Gastrocnemius medialis (tissue), 4 donors: Measurements from ENCODE around the gene FAH. TPM values are rescaled to one million over a fixed set of nuclear protein-coding genes. Genes with fewer than 3 reads are reported as not detected.

Experiments used
- ATAC-seq, 2 donors: fragments of 150-250 bp; one replicate each; pipeline ENCODE4 v1.9.1; 2016
- DNase-seq, 2 donors: peaks; one replicate each; pipeline ENCODE4 v3.0.0-alpha.2; 2019
- H3K27ac ChIP-seq, 4 donors: fragments of 200-600 bp; sonication (generic); 1 replicate in 1 of 4; 2 replicates in 3 of 4; pipeline ENCODE4 v1.5.1; 2016 to 2018; ENCODE audit warnings: mild to moderate bottlenecking in 2 of 4, moderate library complexity in 1 of 4
- H3K27me3 ChIP-seq, 3 donors: fragments of 200-600 bp; sonication (generic) in 2 of 3; 1 replicate in 1 of 3; 2 replicates in 2 of 3; pipeline versions ENCODE4 v1.5.1 to v1.6.0; 2016 to 2019; ENCODE audit warnings: mild to moderate bottlenecking in 1 of 3, moderate library complexity in 1 of 3
- H3K36me3 ChIP-seq, 2 donors: fragments of 200-600 bp; sonication (generic) in 1 of 2; one replicate each; pipeline ENCODE4 v1.5.1; 2017 to 2018
- H3K4me1 ChIP-seq, 2 donors: fragments of 200-600 bp; sonication (generic) in 1 of 2; one replicate each; pipeline ENCODE4 v1.5.1; 2016 to 2017; ENCODE audit warnings: mild to moderate bottlenecking in 2 of 2
- H3K4me3 ChIP-seq, 4 donors: fragments of 200-600 bp; sonication (generic) in 3 of 4; 1 replicate in 1 of 4; 2 replicates in 3 of 4; pipeline ENCODE4 v1.5.1; 2016 to 2019; ENCODE audit warnings: mild to moderate bottlenecking in 2 of 4
- H3K9me3 ChIP-seq, 3 donors: fragments of 200-600 bp; sonication (generic) in 2 of 3; 1 replicate in 1 of 3; 2 replicates in 2 of 3; pipeline ENCODE4 v1.5.1; 2016 to 2019
- POLR2A ChIP-seq, 2 donors: fragments of 450-650 bp; IDR thresholded peaks; one replicate each; pipeline ENCODE4 v1.6.1; 2017; ENCODE audit warnings: antibody characterized with exemption in 2 of 2, mild to moderate bottlenecking in 2 of 2, moderate library complexity in 2 of 2
- in situ Hi-C, 4 donors: fragments of 200-750 bp; cut with MboI; loops; one replicate each; pipeline versions ENCODE4 v1.15.0 to v1.8.0; 2017; ENCODE audit warnings: low sequenced_read_pairs in 4 of 4
- intact Hi-C: fragments of 100-400 bp; cut with DNase I; formaldehyde crosslinking; loops from one replicate; pipeline ENCODE4 v1.15.1; 2023; ENCODE audit warnings: low total_unique reads
- total RNA-seq, 4 donors: library from RNA; depleted of rRNA; stranded (reverse); fragments of >200 nt; gene quantifications; one replicate each; pipeline versions ENCODE4 v1.1.0 to v1.2.3, GENCODE V29; 2016
- TF ChIP-seq, protein P1 (sequence below), 5 experiments: fragments of 450-650 bp in 3 of 5; fragments of 200-600 bp in 2 of 5; sonication (generic) in 2 of 5; IDR thresholded peaks in 4 of 5; conservative IDR thresholded peaks in 1 of 5; 1 replicate in 4 of 5; 2 replicates in 1 of 5; pipeline ENCODE4 v1.5.1; 2016 to 2019; ENCODE audit warnings: antibody characterized with exemption in 5 of 5, mild to moderate bottlenecking in 3 of 5, moderate library complexity in 3 of 5

The FAH gene
- total RNA-seq, 4 donors from 2014 or later, result 7.7 to 16.7 (median 12.3) TPM

DNA sequence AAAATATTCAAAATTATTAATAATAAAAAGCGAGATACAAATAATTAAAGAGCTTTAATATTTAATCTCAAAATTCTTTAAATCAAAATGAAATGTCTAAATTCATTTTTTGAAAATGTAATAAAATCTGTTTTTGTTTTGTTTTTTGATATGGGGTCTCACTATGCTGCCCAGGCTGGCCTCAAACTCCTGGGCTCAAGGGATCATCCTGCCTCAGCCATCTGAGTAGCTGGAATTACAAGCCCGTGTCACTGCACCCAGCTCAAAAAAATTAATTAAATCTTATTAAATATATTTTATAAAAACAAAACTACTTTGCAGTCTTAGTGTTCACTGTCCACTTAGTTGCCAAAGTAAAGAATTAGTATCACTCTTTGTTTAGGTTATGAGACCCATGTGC is 38.4 kb downstream of the FAH start:
- intact Hi-C loops, result no loop called here
- Histone ChIP-seq H3K4me3 (no peak overlapping the region), H3K4me1 (no peaks in the 10 kb centered on the region), H3K27me3 (no peaks in the 10 kb centered on the region), H3K9me3 (no peaks in the 10 kb centered on the region), H3K27ac (no peak overlapping the region), H3K36me3 (no peaks in the 10 kb centered on the region)
- no peak for TF ChIP-seq POLR2A (IDR thresholded peaks at IDR 0.05)
- TF ChIP-seq, protein P1, sequence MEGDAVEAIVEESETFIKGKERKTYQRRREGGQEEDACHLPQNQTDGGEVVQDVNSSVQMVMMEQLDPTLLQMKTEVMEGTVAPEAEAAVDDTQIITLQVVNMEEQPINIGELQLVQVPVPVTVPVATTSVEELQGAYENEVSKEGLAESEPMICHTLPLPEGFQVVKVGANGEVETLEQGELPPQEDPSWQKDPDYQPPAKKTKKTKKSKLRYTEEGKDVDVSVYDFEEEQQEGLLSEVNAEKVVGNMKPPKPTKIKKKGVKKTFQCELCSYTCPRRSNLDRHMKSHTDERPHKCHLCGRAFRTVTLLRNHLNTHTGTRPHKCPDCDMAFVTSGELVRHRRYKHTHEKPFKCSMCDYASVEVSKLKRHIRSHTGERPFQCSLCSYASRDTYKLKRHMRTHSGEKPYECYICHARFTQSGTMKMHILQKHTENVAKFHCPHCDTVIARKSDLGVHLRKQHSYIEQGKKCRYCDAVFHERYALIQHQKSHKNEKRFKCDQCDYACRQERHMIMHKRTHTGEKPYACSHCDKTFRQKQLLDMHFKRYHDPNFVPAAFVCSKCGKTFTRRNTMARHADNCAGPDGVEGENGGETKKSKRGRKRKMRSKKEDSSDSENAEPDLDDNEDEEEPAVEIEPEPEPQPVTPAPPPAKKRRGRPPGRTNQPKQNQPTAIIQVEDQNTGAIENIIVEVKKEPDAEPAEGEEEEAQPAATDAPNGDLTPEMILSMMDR (IDR thresholded peaks at IDR 0.05 in 4 of 5, conservative IDR thresholded peaks at IDR 0.05 in 1 of 5), result no peak
- ATAC-seq, result no peak
- DNase-seq, result no peak
- in situ Hi-C loops, result no loop called here

DNA sequence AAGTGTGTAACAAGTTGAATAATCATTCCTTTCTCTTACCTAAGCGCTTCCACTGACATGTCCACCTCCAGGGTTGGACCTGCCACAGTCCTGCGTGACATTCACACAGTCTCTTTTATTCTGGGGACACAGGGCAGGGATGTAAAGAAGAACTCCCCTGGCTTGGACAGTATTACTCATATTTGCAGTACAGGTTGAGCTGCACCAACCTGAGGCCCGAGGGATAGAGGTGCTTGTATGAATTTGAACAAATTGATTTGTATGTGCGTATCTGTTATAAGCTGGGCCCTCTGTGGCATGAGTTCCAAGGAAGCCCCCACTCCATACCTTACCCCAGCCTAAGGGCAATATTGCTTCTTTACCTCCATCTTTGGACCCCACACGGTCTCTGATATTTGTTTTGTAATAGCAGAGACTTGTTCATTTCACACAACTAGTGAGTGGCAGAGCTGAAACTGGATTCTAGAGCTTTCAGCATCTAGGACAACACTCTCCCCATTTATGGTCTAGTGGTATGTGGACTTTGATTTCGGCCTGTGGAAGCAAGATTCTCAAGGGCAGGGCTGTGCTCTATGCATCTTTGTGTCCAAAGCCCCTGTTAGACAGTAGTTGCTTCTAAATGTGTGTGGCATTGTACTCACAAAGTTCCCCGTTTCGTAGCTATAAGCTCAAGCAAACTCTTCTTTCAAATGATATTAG is 39.2 kb downstream of the FAH start:
- H3K27me3 ChIP-seq, result no peaks in the 10 kb centered on the region
- TF ChIP-seq, protein P1 (IDR thresholded peaks at IDR 0.05 in 4 of 5, conservative IDR thresholded peaks at IDR 0.05 in 1 of 5), result no peak
- no peak for TF ChIP-seq POLR2A (IDR thresholded peaks at IDR 0.05)
- no peak overlapping the region for H3K27ac ChIP-seq
- H3K9me3 ChIP-seq, result no peaks in the 10 kb centered on the region
- no peaks in the 10 kb centered on the region for H3K4me1 ChIP-seq
- no peaks in the 10 kb centered on the region for H3K36me3 ChIP-seq
- DNase-seq (no peak), ATAC-seq (no peak)
- intact Hi-C loops (no loop called here), in situ Hi-C loops (no loop called here)
- no peak overlapping the region for H3K4me3 ChIP-seq

DNA sequence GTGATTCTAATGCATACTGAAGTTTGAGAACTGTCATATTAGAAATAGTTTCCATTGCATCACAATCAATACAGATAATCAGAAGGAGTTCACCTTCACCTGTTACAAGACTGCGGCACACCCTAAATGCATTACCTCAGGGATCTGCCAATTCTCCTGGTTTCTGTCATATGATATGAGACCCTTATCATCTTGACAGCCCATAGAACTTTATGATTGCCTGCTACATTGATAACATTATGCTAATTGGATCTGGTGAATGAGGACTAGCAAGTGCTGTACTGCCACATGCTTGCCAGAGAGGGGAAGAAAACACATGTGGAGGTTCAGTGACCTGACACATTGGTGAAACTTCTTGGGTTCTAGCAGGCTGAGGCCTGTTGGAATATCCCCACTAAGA is 41.4 kb downstream of the FAH start:
- intact Hi-C loops (no loop called here), in situ Hi-C loops (no loop called here)
- no peak for TF ChIP-seq POLR2A (IDR thresholded peaks at IDR 0.05)
- TF ChIP-seq, protein P1 (IDR thresholded peaks at IDR 0.05 in 4 of 5, conservative IDR thresholded peaks at IDR 0.05 in 1 of 5), result no peak

DNA sequence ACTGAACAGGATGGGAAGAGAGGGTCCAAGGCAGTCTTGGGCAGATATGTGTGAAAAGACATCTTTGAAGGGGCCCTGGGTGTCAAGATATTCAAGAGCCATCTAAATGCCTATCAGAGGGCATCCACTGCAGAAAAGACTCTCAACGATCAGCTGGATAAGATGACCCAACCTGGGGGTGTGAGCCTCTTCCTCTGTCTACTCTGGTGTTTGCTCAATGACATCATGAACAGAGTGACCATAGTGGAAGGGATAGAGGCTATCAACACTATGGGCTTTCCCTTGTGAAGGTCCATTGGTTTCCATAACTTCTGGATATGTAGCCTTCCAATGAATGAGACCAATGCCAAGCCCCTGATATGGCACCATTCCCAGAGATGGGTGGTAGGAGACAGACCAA is 42.1 kb downstream of the FAH start:
- intact Hi-C loops (no loop called here), in situ Hi-C loops (no loop called here)
- no peak for TF ChIP-seq POLR2A (IDR thresholded peaks at IDR 0.05)
- TF ChIP-seq, protein P1 (IDR thresholded peaks at IDR 0.05 in 4 of 5, conservative IDR thresholded peaks at IDR 0.05 in 1 of 5), result no peak
- Histone ChIP-seq H3K36me3 (no peaks in the 10 kb centered on the region), H3K27ac (no peak overlapping the region), H3K4me1 (no peaks in the 10 kb centered on the region), H3K27me3 (no peaks in the 10 kb centered on the region), H3K9me3 (no peaks in the 10 kb centered on the region), H3K4me3 (no peak overlapping the region)
- no peak for ATAC-seq
- DNase-seq, result no peak

More for the DNA sequence above, 41.4 kb downstream of the FAH start:
- no peak overlapping the region for H3K4me3 ChIP-seq
- no peaks in the 10 kb centered on the region for H3K9me3 ChIP-seq
- H3K27me3 ChIP-seq, result no peaks in the 10 kb centered on the region
- no peaks in the 10 kb centered on the region for H3K36me3 ChIP-seq
- DNase-seq (no peak), ATAC-seq (no peak)
- no peaks in the 10 kb centered on the region for H3K4me1 ChIP-seq
- H3K27ac ChIP-seq, result no peak overlapping the region

DNA sequence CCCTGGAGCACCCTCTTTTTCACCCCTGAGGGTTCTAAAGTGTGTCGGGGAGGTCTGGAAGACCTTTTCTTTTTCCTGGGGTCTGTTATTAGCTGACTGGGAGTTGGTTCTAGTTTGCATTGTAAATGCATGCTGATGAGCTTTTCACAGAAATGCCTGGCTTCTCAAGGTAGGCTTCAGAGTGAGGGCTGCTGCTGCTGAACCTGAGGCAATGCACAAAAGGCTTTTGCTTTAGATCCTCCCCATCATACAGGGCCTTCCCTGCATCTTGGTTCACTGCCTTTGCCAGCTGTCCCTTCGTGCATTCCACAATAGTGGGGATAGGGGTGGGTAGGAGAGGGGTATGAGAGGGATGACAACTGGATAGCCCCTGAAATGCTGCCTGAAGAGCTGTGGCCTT is 46.6 kb downstream of the FAH start:
- H3K36me3 ChIP-seq, result no peaks in the 10 kb centered on the region
- H3K27me3 ChIP-seq, result no peaks in the 10 kb centered on the region
- H3K4me3 ChIP-seq, result no peak overlapping the region
- no peak for DNase-seq
- no peaks in the 10 kb centered on the region for H3K9me3 ChIP-seq
- no peak for ATAC-seq
- no peak overlapping the region for H3K27ac ChIP-seq
- TF ChIP-seq, protein P1 (IDR thresholded peaks at IDR 0.05 in 4 of 5, conservative IDR thresholded peaks at IDR 0.05 in 1 of 5), result no peak
- TF ChIP-seq POLR2A (IDR thresholded peaks at IDR 0.05), result no peak
- H3K4me1 ChIP-seq, result no peaks in the 10 kb centered on the region
- intact Hi-C loops, result no loop called here
- in situ Hi-C loops, result no loop called here
